Body of pancreas (tissue), 4 donors: Measurements from ENCODE around the gene SNRNP70. TPM values are rescaled to one million over a fixed set of nuclear protein-coding genes. Genes with fewer than 3 reads are reported as not detected.
"Not testable (repeated sequence)": the region's sequence is repeated elsewhere in the genome, so short reads cannot be mapped to it uniquely, and the experiment has no call there.

Source experiments
- ATAC-seq: fragments of 150-250 bp; one replicate; pipeline ENCODE4 v1.9.1; 2016
- DNase-seq, 4 donors: peaks; one replicate each; pipeline ENCODE4 v3.0.0-alpha.2; 2019
- H3K27ac ChIP-seq, 4 donors: fragments of 200-600 bp; sonication (generic); 1 replicate in 3 of 4; 2 replicates in 1 of 4; pipeline versions ENCODE4 v1.5.1 to v1.6.1; 2016 to 2019; ENCODE audit warnings: mild to moderate bottlenecking in 1 of 4, mixed read lengths in 1 of 4, moderate library complexity in 1 of 4
- H3K27me3 ChIP-seq, 2 donors: fragments of 200-600 bp; sonication (generic); one replicate each; pipeline ENCODE4 v1.6.0; 2016; ENCODE audit warnings: mild to moderate bottlenecking in 1 of 2
- H3K36me3 ChIP-seq, 2 donors: fragments of 200-600 bp; sonication (generic); replicated peaks in 1 of 2; 2 replicates each; pipeline ENCODE4 v1.5.1; 2016; ENCODE audit warnings: low read depth in 2 of 2; ENCODE audit not compliant: insufficient read depth in 1 of 2
- H3K4me1 ChIP-seq: fragments of 200-600 bp; sonication (generic); one replicate; pipeline ENCODE4 v1.6.0; 2016
- H3K4me3 ChIP-seq, 2 donors: fragments of 200-600 bp; sonication (generic); 1 replicate in 1 of 2; 2 replicates in 1 of 2; pipeline ENCODE4 v1.5.1; 2016 to 2019
- H3K9me3 ChIP-seq, 3 donors: fragments of 200-600 bp; sonication (generic); 1 replicate in 2 of 3; 2 replicates in 1 of 3; pipeline ENCODE4 v1.5.1; 2016
- POLR2A ChIP-seq, 3 donors: fragments of 450-650 bp; IDR thresholded peaks; one replicate each; pipeline ENCODE4 v1.6.1; 2016; ENCODE audit warnings: antibody characterized with exemption in 3 of 3, mild to moderate bottlenecking in 2 of 3
- WGBS, 2 donors: methylation state at CpG; one replicate each; pipeline ENCODE4 v1.1.5; 2017; 5-methylcytosine and 5-hydroxymethylcytosine counted together
- intact Hi-C: fragments of 100-400 bp; cut with DNase I; formaldehyde crosslinking; loops from one replicate; pipeline ENCODE4 v1.15.1; 2023
- total RNA-seq, 2 donors: library from RNA; depleted of rRNA; stranded (reverse); fragments of >200 nt; gene quantifications; one replicate each; pipeline ENCODE4 v1.1.0, GENCODE V29; 2016
- TF ChIP-seq, protein P1 (sequence below), 7 experiments: fragments of 450-650 bp in 4 of 7; fragments of 200-600 bp in 3 of 7; sonication (generic) in 3 of 7; IDR thresholded peaks; one replicate each; pipeline ENCODE4 v1.5.1; 2016 to 2019; ENCODE audit warnings: antibody characterized with exemption in 7 of 7

Gene SNRNP70, protein sequence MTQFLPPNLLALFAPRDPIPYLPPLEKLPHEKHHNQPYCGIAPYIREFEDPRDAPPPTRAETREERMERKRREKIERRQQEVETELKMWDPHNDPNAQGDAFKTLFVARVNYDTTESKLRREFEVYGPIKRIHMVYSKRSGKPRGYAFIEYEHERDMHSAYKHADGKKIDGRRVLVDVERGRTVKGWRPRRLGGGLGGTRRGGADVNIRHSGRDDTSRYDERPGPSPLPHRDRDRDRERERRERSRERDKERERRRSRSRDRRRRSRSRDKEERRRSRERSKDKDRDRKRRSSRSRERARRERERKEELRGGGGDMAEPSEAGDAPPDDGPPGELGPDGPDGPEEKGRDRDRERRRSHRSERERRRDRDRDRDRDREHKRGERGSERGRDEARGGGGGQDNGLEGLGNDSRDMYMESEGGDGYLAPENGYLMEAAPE
- 100 to 1,000 TPM; 199 to 588 TPM for total RNA-seq

DNA sequence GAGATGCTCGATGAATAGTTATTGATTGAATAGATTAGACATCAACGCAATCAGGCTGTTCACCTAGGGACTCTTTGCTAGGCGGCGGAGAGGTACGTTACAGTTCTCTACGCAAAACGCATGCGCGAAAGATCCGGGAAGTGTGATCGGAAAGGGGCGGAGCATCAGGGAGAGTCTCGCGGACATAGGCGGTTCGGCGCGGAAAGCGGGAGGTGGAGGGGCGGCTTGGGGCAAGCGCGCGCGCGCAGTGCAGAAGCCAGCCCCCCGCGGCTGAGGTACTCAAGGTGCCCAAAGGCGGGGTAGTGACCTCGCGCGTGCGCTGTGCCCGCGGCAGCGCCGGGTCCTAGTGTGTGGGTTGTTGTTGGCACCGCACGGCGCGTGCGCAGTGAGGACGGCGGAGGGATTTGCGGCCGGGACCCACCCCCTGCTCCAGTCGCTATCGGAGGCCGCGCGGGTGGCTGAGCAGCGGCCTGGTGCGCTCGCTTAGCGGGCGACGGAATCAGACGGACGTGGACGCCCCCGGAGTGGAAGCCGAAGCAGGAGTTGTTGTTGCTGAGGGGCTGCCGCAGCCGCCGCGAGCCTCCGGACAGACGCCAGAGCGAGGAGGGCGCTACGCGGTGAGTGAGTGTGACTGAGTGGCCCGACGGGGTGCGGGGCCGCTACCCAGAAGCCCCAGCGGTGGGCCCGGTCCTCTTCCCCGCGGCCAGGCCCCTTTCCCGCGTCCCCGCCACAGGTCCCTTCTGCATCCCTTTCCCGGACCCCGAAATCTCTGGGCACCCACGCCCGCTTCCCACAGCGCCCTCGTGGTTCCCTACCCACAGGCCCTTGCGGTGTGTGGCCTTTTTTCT is at the start of gene SNRNP70:
Gene SNRNP70, plus strand, starts transcription at position 432 of the 848 bp plus-strand sequence. CDS start 964 bp downstream, outside the sequence.
- ATAC-seq (peak; percentile 98), DNase-seq (peak; percentile 99 to 100 (median 100))
- intact Hi-C loops, result no loop called here
- Histone ChIP-seq H3K4me3 (peak within 1 kb of the TSS; percentile 50 to 71), H3K36me3 (peaks cover 2 to 7% of the 10 kb centered on the region in 2 donors), H3K9me3 (no peaks in the 10 kb centered on the region), H3K4me1 (peaks cover 49% of the 10 kb centered on the region), H3K27ac (peak within 1 kb of the TSS; percentile 75 to 84 (median 82)), H3K27me3 (no peaks in the 10 kb centered on the region)
- 0 to 1% methylated on average over 27 to 86 of the region's 89 CpGs for WGBS, 2 donors
- TF ChIP-seq, protein P1, sequence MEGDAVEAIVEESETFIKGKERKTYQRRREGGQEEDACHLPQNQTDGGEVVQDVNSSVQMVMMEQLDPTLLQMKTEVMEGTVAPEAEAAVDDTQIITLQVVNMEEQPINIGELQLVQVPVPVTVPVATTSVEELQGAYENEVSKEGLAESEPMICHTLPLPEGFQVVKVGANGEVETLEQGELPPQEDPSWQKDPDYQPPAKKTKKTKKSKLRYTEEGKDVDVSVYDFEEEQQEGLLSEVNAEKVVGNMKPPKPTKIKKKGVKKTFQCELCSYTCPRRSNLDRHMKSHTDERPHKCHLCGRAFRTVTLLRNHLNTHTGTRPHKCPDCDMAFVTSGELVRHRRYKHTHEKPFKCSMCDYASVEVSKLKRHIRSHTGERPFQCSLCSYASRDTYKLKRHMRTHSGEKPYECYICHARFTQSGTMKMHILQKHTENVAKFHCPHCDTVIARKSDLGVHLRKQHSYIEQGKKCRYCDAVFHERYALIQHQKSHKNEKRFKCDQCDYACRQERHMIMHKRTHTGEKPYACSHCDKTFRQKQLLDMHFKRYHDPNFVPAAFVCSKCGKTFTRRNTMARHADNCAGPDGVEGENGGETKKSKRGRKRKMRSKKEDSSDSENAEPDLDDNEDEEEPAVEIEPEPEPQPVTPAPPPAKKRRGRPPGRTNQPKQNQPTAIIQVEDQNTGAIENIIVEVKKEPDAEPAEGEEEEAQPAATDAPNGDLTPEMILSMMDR (IDR thresholded peaks at IDR 0.05), result peak in 2 of 7 experiments; percentile 12 to 21
- peak; percentile 81 to 95 (median 93) for TF ChIP-seq POLR2A (IDR thresholded peaks at IDR 0.05)

DNA sequence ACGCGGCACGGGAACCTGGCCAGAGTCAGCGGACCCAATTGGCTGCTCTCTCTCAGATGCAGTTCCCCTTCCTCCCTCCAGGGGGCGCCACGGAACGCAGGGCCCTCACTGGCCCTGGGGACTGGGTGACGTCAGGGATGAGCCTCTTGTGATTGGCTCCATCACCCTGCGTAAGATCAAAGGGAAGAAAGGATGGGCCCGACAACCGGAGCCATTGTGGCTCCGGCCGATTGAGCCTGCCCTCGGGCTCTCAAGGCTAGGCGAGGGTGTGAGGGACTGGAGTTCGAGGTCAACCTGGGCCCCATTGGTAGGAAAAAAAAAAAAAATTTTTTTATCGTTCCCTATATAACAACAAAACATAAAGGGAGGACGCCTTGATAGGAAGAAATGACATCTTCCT is 48.4 kb upstream of the SNRNP70 start, which contains the start of gene CGB1:
Gene CGB1, minus strand, starts transcription at position 81 of the 400 bp plus-strand sequence. CDS start 184 bp downstream, outside the sequence.
- TF ChIP-seq, protein P1 (IDR thresholded peaks at IDR 0.05), result peak in 1 of 7 experiments; percentile 9
- H3K27me3 ChIP-seq, H3K9me3 ChIP-seq, intact Hi-C loops, H3K27ac ChIP-seq, H3K4me3 ChIP-seq, H3K36me3 ChIP-seq, ATAC-seq, H3K4me1 ChIP-seq, DNase-seq: not testable (repeated sequence)
- 53 to 57% methylated on average over 17 to 18 of the region's 18 CpGs for WGBS, 2 donors

DNA sequence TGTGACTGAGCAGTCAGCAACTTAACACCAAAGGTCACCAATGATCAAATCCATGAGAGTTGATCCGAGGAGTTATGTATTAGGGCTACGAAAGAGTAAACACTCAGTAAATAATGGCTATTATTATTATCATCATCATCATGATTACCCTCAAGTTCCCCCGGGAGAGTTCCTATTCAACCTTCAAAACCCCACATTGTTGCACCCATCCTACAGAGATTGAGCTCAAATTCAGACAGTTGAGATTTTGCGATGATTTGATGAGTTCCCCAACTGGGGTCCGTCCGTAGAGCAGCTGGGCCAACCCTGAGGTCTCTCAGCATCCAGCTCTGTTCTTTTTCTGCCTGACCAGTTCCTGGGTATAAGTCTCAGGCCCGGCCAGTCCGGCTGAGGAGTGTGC is 47.1 kb upstream of the SNRNP70 start:
- WGBS, 2 donors, result 82 to 97% methylated on average over 8 of the region's 8 CpGs
- ATAC-seq, intact Hi-C loops, H3K27ac ChIP-seq, H3K9me3 ChIP-seq, H3K36me3 ChIP-seq, H3K27me3 ChIP-seq, H3K4me3 ChIP-seq, H3K4me1 ChIP-seq, DNase-seq: not testable (repeated sequence)

DNA sequence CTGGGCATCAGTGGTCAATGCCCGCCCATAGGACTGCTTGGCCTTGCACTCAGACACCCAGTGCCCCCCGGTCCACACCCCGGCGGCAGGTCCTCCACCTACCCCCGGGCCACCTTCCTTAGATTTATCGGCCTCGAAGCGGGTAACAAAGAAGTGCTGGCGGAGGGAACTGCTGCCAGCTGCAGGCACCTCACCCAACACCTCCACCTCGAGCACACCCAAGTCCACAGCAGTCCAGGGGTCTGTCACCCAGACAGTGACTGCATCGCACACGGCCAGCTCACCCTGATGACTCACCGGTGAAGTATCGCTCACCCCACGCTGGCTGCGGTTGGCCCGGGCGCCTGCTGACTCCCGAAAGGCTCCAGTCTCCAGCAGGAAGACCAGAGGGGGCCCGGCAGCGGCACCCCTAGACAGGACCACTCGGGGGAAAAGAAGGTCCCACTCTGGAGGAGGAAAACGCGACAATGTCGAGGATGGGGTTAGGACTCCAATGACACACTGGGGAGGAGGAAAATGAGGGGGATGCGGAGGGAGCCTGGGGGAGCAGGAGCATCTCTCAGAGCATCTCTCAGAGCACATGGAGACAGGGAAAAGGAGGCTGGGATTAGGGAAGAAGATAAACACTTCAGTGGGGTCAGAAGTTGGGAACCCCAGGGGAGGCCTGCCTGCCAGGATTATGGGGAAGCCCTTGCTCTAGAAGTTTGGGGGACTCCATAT is 46.5 kb upstream of the SNRNP70 start:
- not testable (repeated sequence) for H3K9me3 ChIP-seq
- WGBS, 2 donors, result 67 to 80% methylated on average over 26 of the region's 26 CpGs

DNA sequence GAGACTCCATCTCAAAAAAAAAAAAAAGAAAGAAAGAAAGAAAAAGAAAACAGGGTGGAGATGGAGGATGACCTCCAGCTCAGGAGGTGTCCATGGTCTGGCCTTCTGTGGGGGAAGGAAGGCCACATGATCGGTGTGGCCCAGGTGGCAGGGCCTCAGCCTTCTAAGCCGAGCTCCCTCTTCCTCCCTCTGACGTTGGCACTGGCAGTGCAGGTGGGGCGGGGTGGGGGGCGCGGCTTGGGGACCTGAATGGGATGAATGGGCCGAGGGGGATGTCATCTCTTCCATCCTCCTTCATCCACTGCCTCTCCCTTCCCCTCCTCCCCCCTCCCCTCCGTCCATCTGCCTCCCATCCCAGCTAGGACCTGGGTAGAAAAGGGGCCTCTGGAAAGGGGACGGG is 45.5 kb upstream of the SNRNP70 start:
- ATAC-seq, result not testable (repeated sequence)

More for the DNA sequence above, 46.5 kb upstream of the SNRNP70 start:
- H3K4me1 ChIP-seq, H3K4me3 ChIP-seq, intact Hi-C loops, H3K36me3 ChIP-seq, H3K27me3 ChIP-seq, ATAC-seq, DNase-seq, H3K27ac ChIP-seq: not testable (repeated sequence)

More for the DNA sequence above, 45.5 kb upstream of the SNRNP70 start:
- H3K27ac ChIP-seq, H3K27me3 ChIP-seq, H3K4me3 ChIP-seq, DNase-seq, H3K9me3 ChIP-seq, H3K4me1 ChIP-seq, H3K36me3 ChIP-seq, intact Hi-C loops: not testable (repeated sequence)
- 45 to 52% methylated on average over 7 to 8 of the region's 9 CpGs for WGBS, 2 donors
